Immature natural killer cell (primary cell): ENCODE results near the gene CISD1. TPM values are rescaled to one million over a fixed set of nuclear protein-coding genes. Genes with fewer than 3 reads are reported as not detected.
"Not testable (repeated sequence)": the region's sequence is repeated elsewhere in the genome, so short reads cannot be mapped to it uniquely, and the experiment has no call there.

Experiments
- DNase-seq, 3 donors: peaks; one replicate each; pipeline ENCODE4 v3.0.0; 2022; ENCODE audit warnings: mixed read lengths in 1 of 3
- H3K27ac Mint-ChIP-seq, 6 donors: one replicate each; pipeline ENCODE4 v1.8.0; 2020; ENCODE audit warnings: mixed read lengths in 6 of 6, mild to moderate bottlenecking in 5 of 6, inconsistent platforms in 4 of 6, moderate library complexity in 3 of 6
- H3K27me3 Mint-ChIP-seq, 3 donors: one replicate each; pipeline ENCODE4 v1.8.0; 2020 to 2021; ENCODE audit warnings: low read depth in 3 of 3, mild to moderate bottlenecking in 3 of 3, mixed read lengths in 3 of 3, moderate library complexity in 3 of 3, inconsistent platforms in 1 of 3
- H3K36me3 Mint-ChIP-seq, 3 donors: one replicate each; pipeline ENCODE4 v1.8.0; 2020; ENCODE audit warnings: mixed read lengths in 3 of 3, inconsistent platforms in 2 of 3, mild to moderate bottlenecking in 2 of 3
- H3K4me1 Mint-ChIP-seq, 2 donors: one replicate each; pipeline ENCODE4 v1.8.0; 2020; ENCODE audit warnings: inconsistent platforms in 2 of 2, mild to moderate bottlenecking in 2 of 2, mixed read lengths in 2 of 2, moderate library complexity in 1 of 2
- H3K4me3 Mint-ChIP-seq, 5 donors: one replicate each; pipeline ENCODE4 v1.8.0; 2020; ENCODE audit warnings: mild to moderate bottlenecking in 5 of 5, mixed read lengths in 5 of 5, inconsistent platforms in 3 of 5, moderate library complexity in 3 of 5
- H3K9me3 Mint-ChIP-seq, 6 donors: one replicate each; pipeline ENCODE4 v1.8.0; 2020; ENCODE audit warnings: mild to moderate bottlenecking in 6 of 6, mixed read lengths in 6 of 6, inconsistent platforms in 4 of 6, moderate library complexity in 3 of 6
- polyA plus RNA-seq, 3 donors: library from polyadenylated mRNA; unstranded; fragments of 300-500 nt; fragmentation: Illumina TruSeq; gene quantifications; one replicate each; pipeline ENCODE4 v1.2.3, GENCODE V29; 2021

The CISD1 gene
- 10 to 100 TPM; 47.1 to 61.5 (median 58.2) TPM for polyA plus RNA-seq

DNA sequence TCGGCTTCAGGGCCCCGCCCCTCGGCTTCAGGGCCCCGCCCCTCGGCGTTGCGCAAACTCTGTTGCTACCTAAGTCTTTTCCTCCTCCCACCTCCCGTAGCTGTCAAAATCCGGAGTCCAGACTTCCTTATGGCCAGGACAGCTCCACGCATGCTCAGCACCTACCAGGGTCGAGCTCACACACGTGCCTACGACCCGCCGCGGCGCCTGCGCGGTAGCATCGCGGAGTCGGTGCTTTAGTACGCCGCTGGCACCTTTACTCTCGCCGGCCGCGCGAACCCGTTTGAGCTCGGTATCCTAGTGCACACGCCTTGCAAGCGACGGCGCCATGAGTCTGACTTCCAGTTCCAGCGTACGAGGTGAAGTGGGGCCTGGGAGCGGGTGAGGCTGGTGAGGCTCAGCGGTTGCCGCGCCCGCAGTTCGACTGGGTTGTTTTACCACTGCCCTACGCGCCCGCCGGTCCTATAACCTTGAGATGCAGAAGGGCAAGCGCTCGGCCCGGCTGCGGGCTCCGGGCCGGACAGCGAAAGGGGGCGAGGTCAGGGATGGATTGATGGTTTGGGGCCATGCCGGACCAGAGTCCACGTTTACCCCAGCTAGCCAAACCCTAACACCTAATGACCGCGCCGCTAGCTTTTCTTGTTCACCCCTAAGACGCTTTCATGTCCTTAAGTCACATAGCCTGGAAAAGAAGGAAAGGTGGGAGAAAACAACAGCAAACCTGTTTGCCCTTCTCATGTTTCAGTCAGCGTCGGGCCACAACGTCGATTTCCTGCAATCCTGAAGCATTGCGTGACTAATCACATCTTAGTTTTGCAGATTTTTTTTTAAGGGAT is at the start of gene CISD1:
CISD1 (plus strand) TSS at position 217 of the 836 bp plus-strand sequence; CDS start at position 329, 112 bp downstream.
- Mint-ChIP-seq H3K27ac (peak within 1 kb of the TSS; percentile 96 to 99 (median 97)), H3K36me3 (peaks cover 0 to 3% (median 0%) of the 10 kb centered on the region in 3 donors), H3K4me1 (peaks cover 40 to 59% of the 10 kb centered on the region in 2 donors), H3K4me3 (peak within 1 kb of the TSS; percentile 96 to 99 (median 98)), H3K9me3 (peaks cover 0 to 2% (median 0%) of the 10 kb centered on the region in 6 donors), H3K27me3 (peaks cover 19 to 28% (median 21%) of the 10 kb centered on the region in 3 donors)
- peak; percentile 92 to 95 (median 94) for DNase-seq

DNA sequence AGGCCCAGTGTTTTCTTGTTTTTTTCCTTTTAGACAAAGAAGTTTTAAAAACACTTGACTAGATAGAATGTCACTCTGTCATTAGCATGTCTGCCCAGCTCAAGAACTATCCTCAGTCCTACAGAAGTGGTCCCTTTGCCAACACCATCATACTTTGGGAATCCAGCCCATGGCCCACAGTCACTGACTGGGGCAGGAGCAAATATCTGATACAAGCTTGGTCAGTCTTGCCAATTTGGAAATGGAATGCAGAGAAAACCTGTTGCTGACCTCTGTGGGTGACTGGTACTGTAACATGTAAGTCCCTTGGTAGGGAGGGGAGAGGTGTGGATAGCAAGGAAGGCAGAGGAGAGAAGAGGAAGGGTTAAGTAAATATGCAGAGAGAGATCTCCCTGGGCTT is 49.1 kb upstream of the CISD1 start:
- Mint-ChIP-seq H3K4me3 (no peak overlapping the region), H3K27me3 (peaks cover 0 to 2% (median 0%) of the 10 kb centered on the region in 3 donors), H3K4me1 (peaks cover 0 to 2% of the 10 kb centered on the region in 2 donors), H3K27ac (no peak overlapping the region), H3K36me3 (peaks cover 3 to 11% (median 3%) of the 10 kb centered on the region in 3 donors), H3K9me3 (no peaks in the 10 kb centered on the region)
- no peak for DNase-seq

DNA sequence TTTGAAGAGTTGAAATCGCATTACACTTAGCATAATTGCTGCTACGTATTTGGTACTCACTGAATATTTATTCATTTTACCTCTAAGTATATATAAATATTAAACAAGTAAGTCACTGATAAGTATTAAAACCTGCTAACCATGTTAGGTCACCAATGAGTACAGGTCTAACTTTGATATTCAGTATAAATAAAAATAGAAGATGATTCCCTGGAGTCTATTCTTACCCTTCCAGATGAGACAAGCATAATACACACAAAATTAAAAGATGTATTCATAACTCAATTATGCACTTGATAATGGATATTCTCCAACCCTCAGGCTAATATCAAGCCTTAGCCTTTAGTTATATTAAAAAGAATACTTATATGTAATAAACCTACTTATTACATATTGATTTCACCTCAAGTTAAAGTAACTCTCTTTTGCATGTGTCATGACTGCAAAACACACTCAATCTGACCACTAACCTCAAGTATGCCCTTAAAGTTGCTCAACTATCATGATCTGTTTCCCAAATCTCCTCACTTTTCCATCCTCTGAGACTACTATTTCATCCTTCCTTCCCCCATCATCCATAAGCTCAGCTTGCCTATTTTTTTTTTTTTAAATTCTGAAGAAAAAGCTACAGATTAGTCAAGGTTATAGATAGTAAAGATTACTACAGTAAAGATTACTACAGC is 48.1 kb upstream of the CISD1 start:
- H3K4me1 Mint-ChIP-seq: peaks cover 0 to 2% of the 10 kb centered on the region in 2 donors

GRCh38 chr10:58225654-58226053 is 43.3 kb upstream of the CISD1 start:
- peaks cover 7 to 17% (median 16%) of the 10 kb centered on the region in 3 donors for H3K36me3 Mint-ChIP-seq
- H3K27ac Mint-ChIP-seq: peak overlapping the region in 2 of 6 donors; percentile 9 to 17
- H3K9me3 Mint-ChIP-seq: no peaks in the 10 kb centered on the region
- peaks cover 0 to 2% of the 10 kb centered on the region in 2 donors for H3K4me1 Mint-ChIP-seq
- no peak for DNase-seq
- no peaks in the 10 kb centered on the region for H3K27me3 Mint-ChIP-seq
- no peak overlapping the region for H3K4me3 Mint-ChIP-seq

More for the DNA sequence above, 48.1 kb upstream of the CISD1 start:
- H3K9me3 Mint-ChIP-seq: no peaks in the 10 kb centered on the region
- H3K27me3 Mint-ChIP-seq: peaks cover 0 to 2% (median 0%) of the 10 kb centered on the region in 3 donors
- H3K36me3 Mint-ChIP-seq: peaks cover 0 to 12% (median 5%) of the 10 kb centered on the region in 3 donors
- no peak overlapping the region for H3K4me3 Mint-ChIP-seq
- DNase-seq: no peak
- no peak overlapping the region for H3K27ac Mint-ChIP-seq

DNA sequence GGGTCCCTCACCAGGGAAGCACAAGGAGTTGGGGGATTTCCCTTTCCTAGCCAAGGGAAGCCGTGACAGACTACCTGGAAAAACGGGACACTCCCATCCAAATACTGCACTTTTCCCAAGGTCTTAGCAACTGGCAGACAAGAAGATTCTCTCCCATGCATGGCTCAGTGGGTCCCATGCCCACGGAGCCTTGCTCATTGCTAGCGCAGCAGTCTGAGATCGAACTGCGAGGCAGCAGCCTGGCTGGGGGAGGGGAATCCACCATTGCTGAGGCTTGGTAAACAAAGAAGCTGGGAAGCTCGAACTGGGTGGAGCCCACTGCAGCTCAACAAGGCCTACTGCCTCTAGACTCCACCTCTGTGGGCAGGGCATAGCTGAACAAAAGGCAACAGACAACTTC is 39.1 kb upstream of the CISD1 start:
- not testable (repeated sequence) for H3K9me3 Mint-ChIP-seq, DNase-seq, H3K27me3 Mint-ChIP-seq, H3K4me1 Mint-ChIP-seq, H3K4me3 Mint-ChIP-seq, H3K27ac Mint-ChIP-seq
- peaks cover 38 to 45% (median 43%) of the 10 kb centered on the region in 3 donors for H3K36me3 Mint-ChIP-seq

DNA sequence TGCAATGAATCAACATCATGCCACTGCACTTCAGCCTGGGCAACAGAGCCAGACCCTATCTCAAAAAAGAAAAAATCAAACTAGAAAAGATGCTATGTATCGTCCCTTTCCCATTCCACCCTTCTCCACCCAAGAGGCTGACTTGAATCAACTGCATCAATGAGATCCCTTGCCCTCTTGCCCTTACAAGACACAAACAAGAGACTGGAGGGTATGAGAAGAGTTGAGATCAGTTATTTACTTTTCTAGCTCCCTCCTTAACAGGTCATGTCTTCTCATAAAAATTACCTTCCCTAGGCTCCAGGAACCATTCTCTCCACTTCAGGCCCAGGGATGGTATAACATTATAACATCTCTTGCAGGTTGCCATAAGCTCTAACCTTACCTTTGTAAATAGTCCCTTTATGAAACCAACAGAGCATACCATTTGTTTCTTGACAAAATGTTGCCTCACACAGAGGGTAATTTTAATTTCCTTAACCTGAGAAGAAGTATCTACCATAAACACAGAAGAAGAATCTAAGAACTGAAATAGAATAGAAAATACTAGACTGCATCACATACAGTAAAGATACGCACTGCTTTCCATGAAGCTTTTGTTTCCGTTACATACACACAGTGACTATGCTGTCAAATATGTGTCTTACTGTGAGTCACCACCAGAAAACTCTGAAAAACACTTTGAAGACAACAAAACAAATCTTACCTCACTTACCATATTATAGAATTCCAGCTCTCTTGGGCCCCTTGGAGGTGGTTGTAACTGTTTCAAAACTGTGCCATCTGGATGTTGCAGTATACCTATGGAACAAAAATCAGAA is 31.7 kb upstream of the CISD1 start:
- Mint-ChIP-seq H3K27ac (no peak overlapping the region), H3K36me3 (peaks cover 26 to 47% (median 43%) of the 10 kb centered on the region in 3 donors), H3K4me1 (peaks cover 21 to 33% of the 10 kb centered on the region in 2 donors), H3K4me3 (no peak overlapping the region), H3K27me3 (no peaks in the 10 kb centered on the region), H3K9me3 (no peaks in the 10 kb centered on the region)
- no peak for DNase-seq

- H3K36me3 Mint-ChIP-seq: peaks cover 8 to 27% (median 26%) of the 10 kb centered on the region in 3 donors
- DNase-seq: no peak
- H3K9me3 Mint-ChIP-seq: no peaks in the 10 kb centered on the region
- H3K27me3 Mint-ChIP-seq: no peaks in the 10 kb centered on the region
- peaks cover 23 to 33% of the 10 kb centered on the region in 2 donors for H3K4me1 Mint-ChIP-seq
- H3K27ac Mint-ChIP-seq: peak overlapping the region in 2 of 6 donors; percentile 9 to 17
- H3K4me3 Mint-ChIP-seq: peak overlapping the region in 1 of 5 donors; percentile 3
Measured at GRCh38 chr10:58239561-58240169, 29.3 kb upstream of the CISD1 start.

- no peak for DNase-seq
- H3K4me3 Mint-ChIP-seq: no peak overlapping the region
- H3K27ac Mint-ChIP-seq: peak overlapping the region in 2 of 6 donors; percentile 10 to 41
- peaks cover 21 to 33% of the 10 kb centered on the region in 2 donors for H3K4me1 Mint-ChIP-seq
- H3K27me3 Mint-ChIP-seq: no peaks in the 10 kb centered on the region
- H3K9me3 Mint-ChIP-seq: peaks cover 0 to 3% (median 0%) of the 10 kb centered on the region in 6 donors
- H3K36me3 Mint-ChIP-seq: peaks cover under 1 to 18% (median 17%) of the 10 kb centered on the region in 3 donors
Measured at GRCh38 chr10:58240531-58240930, 28.4 kb upstream of the CISD1 start.

DNA sequence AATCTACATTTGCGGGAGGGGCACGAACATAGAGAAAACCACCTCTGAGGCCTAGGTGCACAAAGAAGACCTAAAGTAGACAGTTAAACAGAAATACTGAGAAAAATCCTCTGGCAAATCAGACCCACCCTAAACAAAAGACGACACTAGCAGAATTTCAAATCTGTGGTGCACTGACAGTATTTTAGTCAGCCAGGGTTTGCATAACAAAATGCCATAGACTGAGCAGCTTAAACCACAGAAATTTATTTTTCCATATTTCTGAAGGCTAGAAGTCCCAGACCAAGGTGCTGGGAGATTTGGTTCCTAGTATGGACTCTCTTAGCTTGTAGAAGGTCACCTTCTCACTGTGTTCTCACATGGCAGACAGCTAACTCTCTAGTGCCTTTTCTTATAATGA is 27.6 kb upstream of the CISD1 start:
- Mint-ChIP-seq H3K27me3 (no peaks in the 10 kb centered on the region), H3K4me3 (no peak overlapping the region), H3K36me3 (peaks cover 0 to 12% (median 11%) of the 10 kb centered on the region in 3 donors), H3K27ac (peak overlapping the region in 1 of 6 donors; percentile 65), H3K4me1 (peaks cover 21 to 33% of the 10 kb centered on the region in 2 donors), H3K9me3 (peaks cover 0 to 3% (median 0%) of the 10 kb centered on the region in 6 donors)
- no peak for DNase-seq

- peaks cover 21 to 33% of the 10 kb centered on the region in 2 donors for H3K4me1 Mint-ChIP-seq
Measured at GRCh38 chr10:58243269-58243668, 25.7 kb upstream of the CISD1 start.

GRCh38 chr10:58243801-58244200 is 25.2 kb upstream of the CISD1 start:
- DNase-seq, H3K27me3 Mint-ChIP-seq, H3K27ac Mint-ChIP-seq, H3K4me3 Mint-ChIP-seq, H3K36me3 Mint-ChIP-seq, H3K9me3 Mint-ChIP-seq: not testable (repeated sequence)
- peaks cover 21 to 33% of the 10 kb centered on the region in 2 donors for H3K4me1 Mint-ChIP-seq

More at GRCh38 chr10:58243269-58243668, 25.7 kb upstream of the CISD1 start:
- DNase-seq: no peak
- peaks cover 0 to 3% (median 0%) of the 10 kb centered on the region in 6 donors for H3K9me3 Mint-ChIP-seq
- H3K36me3 Mint-ChIP-seq: peaks cover 0 to 6% (median 4%) of the 10 kb centered on the region in 3 donors
- no peaks in the 10 kb centered on the region for H3K27me3 Mint-ChIP-seq
- no peak overlapping the region for H3K27ac Mint-ChIP-seq
- H3K4me3 Mint-ChIP-seq: no peak overlapping the region

GRCh38 chr10:58244242-58244641 is 24.7 kb upstream of the CISD1 start:
- not testable (repeated sequence) for H3K9me3 Mint-ChIP-seq

DNA sequence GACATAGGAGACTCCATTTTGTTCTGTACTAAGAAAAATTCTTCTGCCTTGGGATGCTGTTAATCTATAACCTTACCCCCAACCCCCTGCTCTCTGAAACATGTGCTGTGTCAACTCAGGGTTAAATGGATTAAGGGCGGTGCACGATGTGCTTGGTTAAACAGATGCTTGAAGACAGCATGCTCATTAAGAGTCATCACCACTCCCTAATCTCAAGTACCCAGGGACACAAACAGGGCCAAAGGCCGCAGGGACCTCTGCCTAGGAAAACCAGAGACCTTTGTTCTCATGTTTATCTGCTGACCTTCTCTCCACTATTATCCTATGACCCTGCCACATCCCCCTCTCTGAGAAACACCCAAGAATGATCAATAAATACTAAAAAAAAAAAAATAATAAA is 24.3 kb upstream of the CISD1 start:
- not testable (repeated sequence) for H3K36me3 Mint-ChIP-seq, H3K4me3 Mint-ChIP-seq, DNase-seq, H3K9me3 Mint-ChIP-seq, H3K27ac Mint-ChIP-seq, H3K27me3 Mint-ChIP-seq
- peaks cover 17 to 26% of the 10 kb centered on the region in 2 donors for H3K4me1 Mint-ChIP-seq

More at GRCh38 chr10:58244242-58244641, 24.7 kb upstream of the CISD1 start:
- not testable (repeated sequence) for H3K4me3 Mint-ChIP-seq, H3K27me3 Mint-ChIP-seq, H3K36me3 Mint-ChIP-seq, H3K27ac Mint-ChIP-seq, DNase-seq
- peaks cover 21 to 30% of the 10 kb centered on the region in 2 donors for H3K4me1 Mint-ChIP-seq
